AG09309 (cell line): ENCODE results near the gene MIA2.
A peak's percentile ranks its signal among the peaks of the same experiment; 100 is the strongest.

Experiments used
- DNase-seq: peaks from one replicate; pipeline ENCODE4 v3.0.0-alpha.2; 2010; ENCODE audit warnings: low read depth
- H3K4me3 ChIP-seq: 2 replicates; pipeline ENCODE4 v1.5.1; 2011; ENCODE audit warnings: mild to moderate bottlenecking, low read depth, low read length, moderate library complexity; ENCODE audit not compliant: control insufficient read depth
- TF ChIP-seq, protein P1 (sequence below): IDR thresholded peaks from 2 replicates; pipeline ENCODE4 v1.5.1; 2011; ENCODE audit warnings: mild to moderate bottlenecking, low read depth, low read length, inconsistent platforms; ENCODE audit not compliant: insufficient read depth, control insufficient read depth; ENCODE audit errors: missing control alignments

The MIA2 gene

DNA sequence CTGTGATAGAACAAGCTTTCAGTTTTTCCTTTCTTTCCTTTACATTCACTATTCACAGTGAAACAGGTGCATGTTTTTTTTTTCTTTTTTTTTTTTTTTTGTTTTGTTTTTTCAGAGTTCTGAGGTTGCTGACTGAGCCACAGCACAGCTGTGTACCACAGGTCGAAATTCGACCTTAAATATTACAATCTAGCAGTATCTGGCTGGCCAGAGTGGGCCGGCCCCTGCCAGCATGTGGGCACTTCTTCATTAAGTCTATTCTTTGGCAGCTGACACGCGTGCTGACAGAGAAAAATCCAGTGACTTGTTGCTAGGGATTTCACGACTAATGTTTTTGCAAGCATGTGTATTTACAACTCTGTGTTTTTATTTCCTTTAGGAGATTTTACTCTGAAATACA lies 164.7 kb downstream of the MIA2 start:
- no peak for DNase-seq
- TF ChIP-seq, protein P1, sequence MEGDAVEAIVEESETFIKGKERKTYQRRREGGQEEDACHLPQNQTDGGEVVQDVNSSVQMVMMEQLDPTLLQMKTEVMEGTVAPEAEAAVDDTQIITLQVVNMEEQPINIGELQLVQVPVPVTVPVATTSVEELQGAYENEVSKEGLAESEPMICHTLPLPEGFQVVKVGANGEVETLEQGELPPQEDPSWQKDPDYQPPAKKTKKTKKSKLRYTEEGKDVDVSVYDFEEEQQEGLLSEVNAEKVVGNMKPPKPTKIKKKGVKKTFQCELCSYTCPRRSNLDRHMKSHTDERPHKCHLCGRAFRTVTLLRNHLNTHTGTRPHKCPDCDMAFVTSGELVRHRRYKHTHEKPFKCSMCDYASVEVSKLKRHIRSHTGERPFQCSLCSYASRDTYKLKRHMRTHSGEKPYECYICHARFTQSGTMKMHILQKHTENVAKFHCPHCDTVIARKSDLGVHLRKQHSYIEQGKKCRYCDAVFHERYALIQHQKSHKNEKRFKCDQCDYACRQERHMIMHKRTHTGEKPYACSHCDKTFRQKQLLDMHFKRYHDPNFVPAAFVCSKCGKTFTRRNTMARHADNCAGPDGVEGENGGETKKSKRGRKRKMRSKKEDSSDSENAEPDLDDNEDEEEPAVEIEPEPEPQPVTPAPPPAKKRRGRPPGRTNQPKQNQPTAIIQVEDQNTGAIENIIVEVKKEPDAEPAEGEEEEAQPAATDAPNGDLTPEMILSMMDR = no peak
- no peak overlapping the region for H3K4me3 ChIP-seq

DNA sequence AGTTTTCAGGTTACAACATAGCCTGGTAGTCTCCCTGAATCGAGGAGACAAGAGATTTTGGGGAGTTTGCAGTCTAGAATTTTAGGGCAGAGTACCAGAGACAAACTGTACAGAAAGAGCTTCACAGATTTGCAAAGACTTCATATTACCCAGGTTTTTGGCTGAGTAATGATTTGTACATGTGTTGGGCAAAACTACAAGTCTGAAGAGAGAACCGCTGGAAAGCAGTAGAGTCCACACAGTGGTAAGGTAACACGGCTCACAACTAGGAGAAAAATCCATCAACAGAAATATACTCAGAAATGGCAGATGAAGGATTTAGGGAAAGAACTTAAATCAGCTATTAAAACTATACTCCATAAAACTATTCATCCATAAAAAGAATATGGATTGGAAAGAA lies 172.8 kb downstream of the MIA2 start:
- no peak overlapping the region for H3K4me3 ChIP-seq
- DNase-seq = no peak
- TF ChIP-seq, protein P1 = no peak

DNA sequence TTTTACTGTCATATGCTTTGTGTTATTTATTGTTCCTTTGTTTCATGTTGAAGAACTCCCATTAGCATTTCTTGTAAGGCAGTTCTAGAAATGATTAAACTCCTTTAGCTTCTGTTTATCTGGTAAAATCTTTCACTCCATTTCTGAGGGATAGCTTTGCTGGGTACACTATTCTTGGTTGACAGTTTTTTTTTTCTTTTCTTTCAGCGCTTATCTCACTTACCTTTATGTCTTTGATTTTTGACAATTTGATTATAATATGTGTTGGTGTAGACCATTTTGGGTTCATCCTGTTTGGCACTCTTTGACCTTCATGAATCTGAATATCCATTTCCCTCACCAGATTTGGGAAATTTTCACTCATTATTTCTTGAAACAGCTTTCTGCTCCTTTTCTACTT lies 182.4 kb downstream of the MIA2 start:
- TF ChIP-seq, protein P1 = no peak
- no peak for DNase-seq
- no peak overlapping the region for H3K4me3 ChIP-seq

DNA sequence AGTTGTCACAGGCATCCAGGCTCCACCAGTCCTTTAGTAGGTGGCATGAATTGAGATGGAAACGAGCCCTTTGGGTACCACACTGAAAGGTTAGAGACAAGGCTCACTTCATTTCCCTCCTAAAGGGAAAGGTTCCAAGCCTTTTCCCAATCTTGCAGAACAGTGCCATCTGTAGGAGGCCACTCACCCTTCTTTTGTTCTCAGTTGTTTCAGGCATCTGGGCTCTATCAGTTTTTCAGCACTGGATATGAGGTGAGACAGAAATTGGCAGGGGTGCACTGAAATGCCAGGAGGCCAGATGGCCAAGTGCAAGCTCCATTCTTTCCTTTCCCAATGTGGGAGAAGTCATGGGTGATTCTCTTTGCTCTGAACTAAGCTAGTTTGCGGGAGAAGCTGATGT lies 183.3 kb downstream of the MIA2 start:
- no peak for DNase-seq
- no peak overlapping the region for H3K4me3 ChIP-seq
- TF ChIP-seq, protein P1 = peak; percentile 58

DNA sequence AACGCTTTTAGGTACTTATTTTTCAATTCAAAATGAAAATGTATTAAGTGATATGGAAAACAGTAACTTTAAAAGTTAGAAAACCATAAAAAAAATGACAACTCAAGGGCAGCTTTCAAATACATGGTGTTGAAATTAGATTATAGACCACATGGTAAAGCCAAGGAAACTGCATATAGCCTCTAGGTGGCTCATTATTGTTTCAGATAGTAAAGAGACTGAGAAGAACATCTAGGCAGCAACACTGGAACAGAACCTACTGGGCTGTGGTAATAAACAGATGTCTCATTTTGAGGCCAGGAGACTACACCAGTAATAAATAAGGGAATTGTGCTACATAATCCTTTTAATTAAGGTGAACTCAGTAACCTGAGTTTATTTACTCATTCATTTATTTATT lies 185.6 kb downstream of the MIA2 start:
- DNase-seq = no peak
- TF ChIP-seq, protein P1 = peak; percentile 13
- no peak overlapping the region for H3K4me3 ChIP-seq

DNA sequence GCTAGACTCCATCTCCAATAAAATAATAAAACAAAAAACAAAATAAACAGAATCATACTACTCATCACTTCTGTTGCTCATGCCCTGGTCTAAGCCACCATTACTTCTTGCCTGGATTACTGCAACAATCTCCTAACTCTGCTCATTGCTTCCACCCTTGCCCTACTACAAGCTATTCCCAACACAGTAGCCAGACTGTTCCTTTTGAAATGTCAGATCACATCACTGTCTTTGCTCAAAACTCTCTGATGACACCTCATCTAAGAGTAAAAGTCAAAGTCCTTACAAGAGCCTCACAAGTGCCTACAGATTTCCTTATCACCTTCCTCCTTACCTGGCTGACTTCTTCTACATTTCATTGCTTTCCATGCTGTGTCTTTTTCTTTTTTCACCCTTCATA lies 188.5 kb downstream of the MIA2 start:
- DNase-seq = no peak
- TF ChIP-seq, protein P1 = no peak
- no peak overlapping the region for H3K4me3 ChIP-seq

DNA sequence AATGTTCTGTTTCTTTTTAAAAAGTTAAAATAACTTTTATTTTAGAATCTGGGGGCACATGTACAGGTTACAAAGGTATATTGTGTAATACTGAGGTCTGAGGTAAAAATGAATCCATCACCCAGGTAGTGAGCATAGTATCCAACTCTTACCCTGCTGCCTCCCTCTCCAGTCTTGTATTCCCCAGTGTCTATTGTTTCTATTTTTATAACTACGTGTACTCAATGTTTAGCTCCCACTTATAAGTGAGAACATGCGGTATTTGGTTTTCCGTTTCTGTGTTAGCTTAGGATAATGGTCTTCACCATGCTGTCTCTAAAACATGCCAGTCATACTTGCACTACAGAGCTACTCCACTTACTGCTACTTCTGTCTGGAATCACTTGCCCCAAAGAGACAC lies 190.1 kb downstream of the MIA2 start:
- DNase-seq = no peak
- TF ChIP-seq, protein P1 = no peak
- no peak overlapping the region for H3K4me3 ChIP-seq
